Ishikawa (cell line): ENCODE measurements around the gene CD46.

Experiments
- CEBPB ChIP-seq: IDR thresholded peaks from 2 replicates; pipeline ENCODE4 v1.6.1; 2012
- CREB1 ChIP-seq: IDR thresholded peaks from 2 replicates; pipeline ENCODE4 v1.6.1; 2012; ENCODE audit warnings: low read depth
- FOXM1 ChIP-seq: IDR thresholded peaks from 2 replicates; pipeline ENCODE4 v1.6.1; 2012; ENCODE audit warnings: low read depth, borderline replicate concordance
- RAD21 ChIP-seq: IDR thresholded peaks from 2 replicates; pipeline ENCODE4 v1.6.1; 2012; ENCODE audit warnings: low read depth
- TAF1 ChIP-seq: IDR thresholded peaks from 2 replicates; pipeline ENCODE4 v1.6.1; 2012; ENCODE audit warnings: low read depth, mild to moderate bottlenecking
- TEAD4 ChIP-seq: IDR thresholded peaks from 2 replicates; pipeline ENCODE4 v1.6.1; 2012
- TF ChIP-seq, protein P1 (sequence below): IDR thresholded peaks from 2 replicates; pipeline ENCODE4 v1.6.1; 2012; ENCODE audit warnings: low read depth, mild to moderate bottlenecking

- no peak for TF ChIP-seq TAF1
- no peak for TF ChIP-seq CREB1
- TF ChIP-seq TEAD4, result no peak
- no peak for TF ChIP-seq FOXM1
- TF ChIP-seq, protein P1, sequence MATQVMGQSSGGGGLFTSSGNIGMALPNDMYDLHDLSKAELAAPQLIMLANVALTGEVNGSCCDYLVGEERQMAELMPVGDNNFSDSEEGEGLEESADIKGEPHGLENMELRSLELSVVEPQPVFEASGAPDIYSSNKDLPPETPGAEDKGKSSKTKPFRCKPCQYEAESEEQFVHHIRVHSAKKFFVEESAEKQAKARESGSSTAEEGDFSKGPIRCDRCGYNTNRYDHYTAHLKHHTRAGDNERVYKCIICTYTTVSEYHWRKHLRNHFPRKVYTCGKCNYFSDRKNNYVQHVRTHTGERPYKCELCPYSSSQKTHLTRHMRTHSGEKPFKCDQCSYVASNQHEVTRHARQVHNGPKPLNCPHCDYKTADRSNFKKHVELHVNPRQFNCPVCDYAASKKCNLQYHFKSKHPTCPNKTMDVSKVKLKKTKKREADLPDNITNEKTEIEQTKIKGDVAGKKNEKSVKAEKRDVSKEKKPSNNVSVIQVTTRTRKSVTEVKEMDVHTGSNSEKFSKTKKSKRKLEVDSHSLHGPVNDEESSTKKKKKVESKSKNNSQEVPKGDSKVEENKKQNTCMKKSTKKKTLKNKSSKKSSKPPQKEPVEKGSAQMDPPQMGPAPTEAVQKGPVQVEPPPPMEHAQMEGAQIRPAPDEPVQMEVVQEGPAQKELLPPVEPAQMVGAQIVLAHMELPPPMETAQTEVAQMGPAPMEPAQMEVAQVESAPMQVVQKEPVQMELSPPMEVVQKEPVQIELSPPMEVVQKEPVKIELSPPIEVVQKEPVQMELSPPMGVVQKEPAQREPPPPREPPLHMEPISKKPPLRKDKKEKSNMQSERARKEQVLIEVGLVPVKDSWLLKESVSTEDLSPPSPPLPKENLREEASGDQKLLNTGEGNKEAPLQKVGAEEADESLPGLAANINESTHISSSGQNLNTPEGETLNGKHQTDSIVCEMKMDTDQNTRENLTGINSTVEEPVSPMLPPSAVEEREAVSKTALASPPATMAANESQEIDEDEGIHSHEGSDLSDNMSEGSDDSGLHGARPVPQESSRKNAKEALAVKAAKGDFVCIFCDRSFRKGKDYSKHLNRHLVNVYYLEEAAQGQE, result no peak
- no peak for TF ChIP-seq CEBPB
- no peak for TF ChIP-seq RAD21
These were observed 56.5 kb downstream of the CD46 start for GRCh38 chr1:207808322-207808705.
